Erythroblast (primary cell): ENCODE results near the gene ADPGK.

Experiments
- GATA1 ChIP-seq: IDR thresholded peaks from 2 replicates; pipeline ENCODE4 v1.6.1; 2011; ENCODE audit warnings: low read depth, mild to moderate bottlenecking, control low read depth, low read length, moderate library complexity
- POLR2A ChIP-seq: IDR thresholded peaks from 2 replicates; pipeline ENCODE4 v1.6.1; 2011; ENCODE audit warnings: mild to moderate bottlenecking, low read length

DNA sequence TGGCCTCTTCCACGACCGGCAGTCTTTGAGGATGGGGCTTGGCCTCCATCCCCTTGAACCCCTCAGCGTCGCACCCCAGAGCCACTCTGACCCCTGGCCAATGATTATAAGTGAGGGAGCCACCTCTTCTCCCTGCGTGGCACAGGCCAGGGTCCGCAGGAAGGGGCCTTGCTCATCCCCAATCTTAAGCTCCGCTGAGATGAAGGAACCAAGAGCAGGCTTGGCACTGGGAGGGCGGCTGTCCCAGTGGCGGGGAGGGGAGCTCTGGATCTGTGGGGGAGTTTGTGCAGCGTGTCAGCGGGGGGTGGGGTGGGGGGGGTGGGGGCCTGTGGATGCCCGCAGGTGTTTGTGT, 13.8 kb upstream of the ADPGK start:
- no peak for TF ChIP-seq POLR2A
- TF ChIP-seq GATA1: no peak
